Keratinocyte (primary cell): ENCODE measurements around the gene STK24. TPM values are rescaled to one million over a fixed set of nuclear protein-coding genes. Genes with fewer than 3 reads are reported as not detected.

Source experiments
- DNase-seq: peaks from one replicate; pipeline ENCODE4 v3.0.0-alpha.2; 2011; ENCODE audit warnings: low read depth, missing footprints, low spot score
- FAIRE-seq: peaks from 2 replicates; lab custom pipeline; 2011; peaks lifted over from hg19 to GRCh38; lab: Jason Lieb, UNC
- H2AFZ ChIP-seq: 2 replicates; pipeline ENCODE4 v1.6.0; 2012; ENCODE audit warnings: low read length, control low read depth, inconsistent platforms; ENCODE audit not compliant: control insufficient read depth
- H3K27ac ChIP-seq: 2 replicates; pipeline ENCODE4 v1.5.1; 2011; ENCODE audit warnings: low read length; ENCODE audit not compliant: control insufficient read depth, insufficient read depth
- H3K27me3 ChIP-seq: 3 replicates; pipeline ENCODE4 v1.6.0; 2011; ENCODE audit warnings: low read length; ENCODE audit not compliant: control insufficient read depth, insufficient read depth; ENCODE audit errors: extremely low read depth
- H3K36me3 ChIP-seq, 2 experiments: 2 replicates in 1 of 2; 3 replicates in 1 of 2; pipeline ENCODE4 v1.5.1; 2011; ENCODE audit warnings: low read length in 2 of 2, mild to moderate bottlenecking in 1 of 2; ENCODE audit not compliant: control insufficient read depth in 2 of 2, insufficient read depth in 2 of 2; ENCODE audit errors: extremely low read depth in 1 of 2
- H3K4me1 ChIP-seq: 3 replicates; pipeline ENCODE4 v1.5.1; 2011; ENCODE audit warnings: low read length; ENCODE audit not compliant: control insufficient read depth, insufficient read depth; ENCODE audit errors: extremely low read depth
- H3K4me2 ChIP-seq: 3 replicates; pipeline ENCODE4 v1.6.0; 2011; ENCODE audit warnings: low read depth, low read length; ENCODE audit not compliant: control insufficient read depth, insufficient read depth; ENCODE audit errors: extremely low read depth
- H3K4me3 ChIP-seq, 3 experiments: fragments of 200-600 bp in 1 of 3; sonication (generic) in 1 of 3; 2 replicates in 2 of 3; 3 replicates in 1 of 3; pipeline ENCODE4 v1.5.1; 2011 to 2016; ENCODE audit warnings: low read length in 3 of 3, mild to moderate bottlenecking in 3 of 3, control low read depth in 2 of 3, inconsistent platforms in 1 of 3, low read depth in 1 of 3, mixed read lengths in 1 of 3, mixed run types in 1 of 3, moderate library complexity in 1 of 3; ENCODE audit not compliant: control insufficient read depth in 2 of 3, insufficient read depth in 2 of 3; ENCODE audit errors: extremely low read depth in 1 of 3
- H3K79me2 ChIP-seq: 2 replicates; pipeline ENCODE4 v1.6.0; 2012; ENCODE audit warnings: low read length; ENCODE audit not compliant: control insufficient read depth, insufficient read depth
- H3K9ac ChIP-seq: 3 replicates; pipeline ENCODE4 v1.6.0; 2011; ENCODE audit warnings: low read length; ENCODE audit not compliant: control insufficient read depth, insufficient read depth; ENCODE audit errors: extremely low read depth
- H3K9me1 ChIP-seq: 3 replicates; pipeline ENCODE4 v1.6.0; 2011; ENCODE audit warnings: low read length; ENCODE audit not compliant: control insufficient read depth, insufficient read depth; ENCODE audit errors: extremely low read depth
- H3K9me3 ChIP-seq: 2 replicates; pipeline ENCODE4 v1.5.1; 2012; ENCODE audit warnings: low read depth, low read length; ENCODE audit not compliant: control insufficient read depth
- H4K20me1 ChIP-seq: 3 replicates; pipeline ENCODE4 v1.6.0; 2011; ENCODE audit warnings: low read length; ENCODE audit not compliant: control insufficient read depth, insufficient read depth; ENCODE audit errors: extremely low read depth
- EZH2 ChIP-seq: IDR thresholded peaks from one replicate; pipeline ENCODE4 v1.6.1; 2012; ENCODE audit warnings: inconsistent platforms, mild to moderate bottlenecking, low read length, moderate library complexity
- dilution Hi-C: fragments of 300-500 bp; cut with MboI; formaldehyde crosslinking; loops from one replicate; pipeline ENCODE4 v1.7.0; 2020; ENCODE audit warnings: low sequenced_read_pairs; ENCODE audit not compliant: extremely low pct_ligation_motif_present
- polyA plus RNA-seq, 5 experiments: library from polyadenylated mRNA; depleted of rRNA in 3 of 5; stranded (reverse) in 3 of 5; stranded (forward) in 1 of 5; unstranded in 1 of 5; fragments of >200 nt; gene quantifications; 1 replicate in 1 of 5; 2 replicates in 3 of 5; 3 replicates in 1 of 5; pipeline versions ENCODE4 v1.2.1 to v1.2.3, GENCODE V29; 2011 to 2012; ENCODE audit warnings: missing spikeins in 2 of 5, low read depth in 1 of 5, low replicate concordance in 1 of 5
- TF ChIP-seq, protein P1 (sequence below), 3 experiments: IDR thresholded peaks in 1 of 3; conservative IDR thresholded peaks in 1 of 3; optimal IDR thresholded peaks in 1 of 3; 2 replicates in 2 of 3; 3 replicates in 1 of 3; pipeline versions ENCODE3 to v1.5.1; 2011; ENCODE audit warnings: low read length in 3 of 3, mild to moderate bottlenecking in 3 of 3, moderate library complexity in 2 of 3, control low read depth in 1 of 3, inconsistent platforms in 1 of 3; ENCODE audit not compliant: insufficient read depth in 2 of 3; ENCODE audit errors: extremely low read depth in 1 of 3

STK24 gene
- polyA plus RNA-seq, 1 donor (not counting 4 experiments of a cell fraction or from before 2014, with no cell fraction given): 81.6 TPM

DNA sequence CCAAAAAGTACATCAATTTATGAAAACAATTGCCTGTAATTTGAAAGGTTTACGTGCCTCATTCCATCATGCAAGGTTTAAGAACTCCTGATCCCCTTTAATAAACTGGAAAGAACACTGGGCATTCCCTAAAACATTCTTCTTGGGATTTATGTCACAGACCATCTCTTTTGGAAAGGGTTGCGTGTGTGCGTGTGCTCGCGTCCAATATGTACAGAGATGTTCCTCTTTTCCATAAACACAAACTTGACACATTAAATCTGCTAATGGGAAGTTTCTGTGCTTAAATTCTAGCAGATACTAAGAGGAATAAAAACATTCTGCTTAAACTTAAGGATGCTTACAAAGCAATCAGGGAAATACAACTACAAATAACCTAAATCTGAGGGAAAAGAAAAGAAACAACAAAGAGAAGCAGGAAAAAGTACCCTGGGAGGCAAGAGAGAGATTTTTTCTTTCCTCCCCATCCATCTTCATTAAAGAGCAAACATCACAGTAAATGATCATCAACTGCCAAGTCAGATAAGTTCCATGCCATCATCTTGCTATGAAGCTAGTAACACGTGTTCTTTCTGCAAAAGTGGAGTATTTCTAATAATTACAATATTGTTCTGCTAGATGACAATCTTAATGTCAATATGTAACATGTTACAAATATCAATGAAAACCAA is 83.7 kb downstream of the STK24 start:
- Histone ChIP-seq H3K9me3 (no peaks in the 10 kb centered on the region), H3K9ac (peak overlapping the region; percentile 30), H4K20me1 (peaks cover 7% of the 10 kb centered on the region), H2AFZ (no peak overlapping the region), H3K4me3 (no peak overlapping the region), H3K4me2 (no peak overlapping the region), H3K27me3 (no peaks in the 10 kb centered on the region), H3K27ac (peak overlapping the region; percentile 66), H3K36me3 (peaks cover 10 to 12% of the 10 kb centered on the region in 2 experiments), H3K79me2 (peaks cover 91% of the 10 kb centered on the region), H3K9me1 (no peaks in the 10 kb centered on the region), H3K4me1 (peaks cover 10% of the 10 kb centered on the region)
- FAIRE-seq: peak; percentile 46
- no peak for TF ChIP-seq EZH2
- TF ChIP-seq, protein P1, sequence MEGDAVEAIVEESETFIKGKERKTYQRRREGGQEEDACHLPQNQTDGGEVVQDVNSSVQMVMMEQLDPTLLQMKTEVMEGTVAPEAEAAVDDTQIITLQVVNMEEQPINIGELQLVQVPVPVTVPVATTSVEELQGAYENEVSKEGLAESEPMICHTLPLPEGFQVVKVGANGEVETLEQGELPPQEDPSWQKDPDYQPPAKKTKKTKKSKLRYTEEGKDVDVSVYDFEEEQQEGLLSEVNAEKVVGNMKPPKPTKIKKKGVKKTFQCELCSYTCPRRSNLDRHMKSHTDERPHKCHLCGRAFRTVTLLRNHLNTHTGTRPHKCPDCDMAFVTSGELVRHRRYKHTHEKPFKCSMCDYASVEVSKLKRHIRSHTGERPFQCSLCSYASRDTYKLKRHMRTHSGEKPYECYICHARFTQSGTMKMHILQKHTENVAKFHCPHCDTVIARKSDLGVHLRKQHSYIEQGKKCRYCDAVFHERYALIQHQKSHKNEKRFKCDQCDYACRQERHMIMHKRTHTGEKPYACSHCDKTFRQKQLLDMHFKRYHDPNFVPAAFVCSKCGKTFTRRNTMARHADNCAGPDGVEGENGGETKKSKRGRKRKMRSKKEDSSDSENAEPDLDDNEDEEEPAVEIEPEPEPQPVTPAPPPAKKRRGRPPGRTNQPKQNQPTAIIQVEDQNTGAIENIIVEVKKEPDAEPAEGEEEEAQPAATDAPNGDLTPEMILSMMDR (optimal IDR thresholded peaks at IDR 0.05 in 1 of 3, IDR thresholded peaks at IDR 0.05 in 1 of 3, conservative IDR thresholded peaks at IDR 0.05 in 1 of 3; ENCODE audit: extremely low read depth in 1 of 3, insufficient read depth in 2 of 3, low read length in 3 of 3): no peak
- dilution Hi-C loops: no loop called here
- DNase-seq: no peak

GRCh38 chr13:98492335-98493041 is 84.4 kb downstream of the STK24 start:
- Histone ChIP-seq H3K27me3 (no peaks in the 10 kb centered on the region), H3K9ac (peak overlapping the region; percentile 30), H3K79me2 (peaks cover 91% of the 10 kb centered on the region), H3K4me1 (peaks cover 10% of the 10 kb centered on the region), H3K9me3 (no peaks in the 10 kb centered on the region), H3K4me2 (no peak overlapping the region), H3K9me1 (no peaks in the 10 kb centered on the region), H3K36me3 (peaks cover 7 to 10% of the 10 kb centered on the region in 2 experiments), H3K27ac (peak overlapping the region; percentile 66), H3K4me3 (no peak overlapping the region), H4K20me1 (peaks cover 4% of the 10 kb centered on the region), H2AFZ (no peak overlapping the region)
- DNase-seq (no peak), FAIRE-seq (no peak)
- dilution Hi-C loops: no loop called here
- TF ChIP-seq, protein P1 (optimal IDR thresholded peaks at IDR 0.05 in 1 of 3, IDR thresholded peaks at IDR 0.05 in 1 of 3, conservative IDR thresholded peaks at IDR 0.05 in 1 of 3; ENCODE audit: extremely low read depth in 1 of 3, insufficient read depth in 2 of 3, low read length in 3 of 3): no peak
- no peak for TF ChIP-seq EZH2
